ENCODE data around the gene SMARCE1.
A peak's percentile ranks its signal among the peaks of the same experiment; 100 is the strongest.

SMARCE1 gene

DNA sequence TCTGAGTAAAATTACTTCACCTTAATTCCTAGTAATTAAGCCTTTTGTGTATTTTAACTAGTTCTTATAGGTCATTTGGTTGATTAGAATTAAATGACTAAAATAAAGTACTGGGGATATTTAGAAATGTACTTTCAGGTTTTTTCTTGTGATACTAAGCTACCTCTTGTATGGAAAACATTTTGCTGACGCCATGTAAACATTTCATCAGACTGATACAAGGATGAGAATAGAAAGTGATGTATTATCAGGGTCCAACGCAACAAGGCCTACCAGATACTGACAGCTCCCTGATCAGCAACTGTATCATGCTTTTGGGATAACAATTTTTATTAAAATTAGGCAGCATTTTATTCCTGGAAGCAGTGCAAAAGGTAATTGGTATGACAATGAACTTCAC, 1.7 kb downstream of the SMARCE1 start:
- no peak for DNase-seq (ENCODE audit: low read depth)

DNA sequence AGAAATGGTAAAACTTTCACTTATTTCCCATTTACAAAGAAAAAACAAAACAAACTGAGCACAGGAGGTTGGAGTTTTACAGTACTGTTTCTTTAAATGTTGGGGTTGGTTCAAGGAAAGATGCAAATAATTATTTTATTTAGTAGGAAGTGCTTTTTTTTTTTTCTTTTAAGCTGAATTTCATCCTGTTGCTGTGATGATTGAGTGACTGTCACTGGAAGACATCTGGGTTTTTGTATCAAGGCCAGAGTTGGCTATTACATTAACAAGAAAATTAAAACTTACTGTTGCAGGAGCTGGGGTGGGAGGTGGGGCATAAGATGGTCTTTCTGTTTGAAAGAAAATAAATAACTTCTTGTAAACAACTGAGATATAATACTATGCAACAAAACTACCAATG, 2.3 kb downstream of the SMARCE1 start:
- no peak for DNase-seq (ENCODE audit: low read depth)

DNA sequence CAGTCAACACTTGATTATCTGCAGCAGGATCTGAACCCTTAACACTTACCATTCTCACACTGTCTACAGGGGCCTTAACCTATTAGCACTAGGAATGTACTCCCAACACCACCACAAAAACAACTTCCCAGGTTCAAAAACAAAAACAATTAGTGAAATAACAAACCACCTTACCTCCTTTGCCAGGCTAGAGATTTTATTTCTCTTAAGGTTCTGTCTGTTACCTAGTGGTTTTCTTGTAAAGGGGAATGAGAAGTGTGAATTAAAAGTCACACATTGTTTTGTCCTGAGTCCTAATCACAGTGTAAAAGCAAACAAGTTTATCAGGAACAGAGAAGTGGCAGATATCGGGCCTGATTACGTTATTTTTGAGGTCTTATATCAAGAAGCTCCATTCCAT, 9.7 kb downstream of the SMARCE1 start:
- DNase-seq (ENCODE audit: low read depth) = no peak

DNA sequence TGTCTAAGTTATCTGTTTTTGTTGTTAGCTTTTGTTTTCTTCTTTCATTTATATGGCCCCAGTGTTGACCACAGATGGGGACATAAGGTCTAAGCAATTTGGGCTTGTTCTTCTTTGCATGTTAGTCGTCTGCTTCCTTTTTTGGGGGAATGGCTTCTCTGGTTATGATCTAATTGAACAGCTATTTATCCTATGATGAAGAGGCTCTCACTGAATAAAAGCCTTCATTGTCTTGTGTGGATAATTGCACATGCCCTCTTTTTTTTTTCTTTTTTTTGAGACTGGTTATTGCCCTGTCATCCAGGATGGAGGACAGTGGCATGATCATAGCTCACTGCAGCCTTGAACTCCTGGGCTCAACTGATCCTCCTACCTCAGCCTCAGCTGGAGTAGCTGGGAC, 13.7 kb downstream of the SMARCE1 start:
- DNase-seq (ENCODE audit: low read depth) = no peak

DNA sequence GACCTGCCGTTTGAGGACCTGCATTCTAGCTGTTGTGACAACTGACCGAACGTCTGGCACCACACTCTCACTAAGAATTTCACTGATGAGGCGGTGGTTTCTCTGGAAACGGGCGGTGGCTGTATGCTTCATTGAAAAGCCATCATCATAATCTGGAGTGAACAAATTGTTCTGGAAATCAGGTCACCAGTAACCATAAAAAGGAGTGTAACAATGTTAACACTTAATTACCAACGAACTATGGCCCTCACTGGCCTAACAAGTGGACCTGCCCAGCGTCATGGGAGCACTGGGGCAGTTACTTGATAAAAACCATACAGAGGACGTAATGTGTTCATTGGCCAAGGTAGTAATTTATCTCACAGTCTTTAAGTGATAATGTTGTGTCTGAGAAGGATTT, 15.4 kb downstream of the SMARCE1 start:
- DNase-seq (ENCODE audit: low read depth) = no peak

DNA sequence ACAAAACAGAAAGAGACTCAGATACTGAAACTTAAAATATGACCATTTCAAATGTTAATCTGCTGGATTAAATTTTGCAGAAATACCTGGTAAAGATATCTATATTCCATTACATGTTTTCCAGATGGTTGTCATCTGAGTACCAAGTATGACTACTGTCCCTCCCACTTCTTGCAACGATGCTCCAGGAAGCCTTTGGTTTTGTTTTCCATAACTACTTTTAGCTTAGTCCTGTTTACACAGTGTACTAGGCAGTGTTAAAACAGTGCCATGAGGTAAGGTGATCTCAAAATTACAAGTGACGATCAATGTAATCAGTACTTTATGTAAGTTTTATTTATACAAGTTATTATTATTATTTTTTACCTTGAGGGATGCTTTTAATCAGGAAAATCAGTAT, 17.8 kb downstream of the SMARCE1 start:
- no peak for DNase-seq (ENCODE audit: low read depth)

DNA sequence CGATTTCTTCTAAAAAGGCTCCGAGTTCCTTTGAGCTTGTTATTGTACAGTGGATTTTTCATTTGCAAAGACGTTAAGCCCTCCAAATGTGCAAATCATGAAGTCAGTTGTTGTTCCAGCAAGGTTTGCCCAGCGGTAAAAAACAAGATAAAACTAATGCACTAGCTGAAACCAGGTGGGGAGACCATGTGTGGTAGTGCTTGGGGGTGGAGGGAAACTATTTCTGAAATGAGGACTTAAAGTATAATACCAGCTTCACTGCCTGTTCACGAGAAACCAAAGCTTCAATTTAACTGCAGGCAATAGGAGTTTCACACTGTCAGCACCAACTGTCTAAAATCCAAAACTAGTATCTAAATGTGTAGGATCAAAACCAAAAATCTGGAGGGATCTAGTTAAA, 22.3 kb downstream of the SMARCE1 start:
- no peak for DNase-seq (ENCODE audit: low read depth)

DNA sequence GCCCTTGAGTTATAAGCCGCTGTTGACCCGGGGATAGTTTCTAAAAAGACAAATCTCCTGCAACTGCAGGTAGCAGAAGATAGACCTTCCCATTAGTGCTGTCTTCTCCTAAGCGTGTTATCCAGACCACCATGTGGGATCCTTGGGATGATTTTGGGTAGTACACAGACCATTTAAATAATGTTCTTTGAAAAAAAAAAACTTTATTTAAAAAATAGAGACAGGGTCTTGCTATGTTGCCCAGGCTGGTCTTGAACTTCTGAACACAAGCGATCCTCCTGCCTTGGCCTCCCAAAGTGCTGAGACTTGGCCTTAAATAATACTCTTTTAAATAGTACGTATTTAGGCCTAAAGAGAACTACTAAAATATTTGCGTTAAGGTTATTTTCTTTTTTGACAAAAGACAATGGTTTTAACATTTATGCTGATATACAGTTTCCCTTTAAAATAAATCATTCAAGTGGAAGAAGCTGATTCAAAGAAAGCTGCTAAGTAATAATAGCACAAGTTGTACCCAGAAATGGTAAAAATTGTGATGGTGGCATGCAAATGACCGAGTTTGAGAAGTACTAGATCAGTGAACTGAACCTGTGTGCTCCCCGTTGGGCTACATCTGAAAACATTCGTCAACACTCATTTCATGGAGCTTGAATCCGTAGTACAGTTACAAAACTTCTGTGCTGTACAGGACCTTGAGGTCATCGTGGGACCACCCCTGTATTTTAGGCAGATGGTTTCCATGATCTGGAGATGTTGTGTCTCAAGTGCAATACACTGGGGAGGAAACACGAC, 24.0 kb downstream of the SMARCE1 start:
- no peak for DNase-seq (ENCODE audit: low read depth)

DNA sequence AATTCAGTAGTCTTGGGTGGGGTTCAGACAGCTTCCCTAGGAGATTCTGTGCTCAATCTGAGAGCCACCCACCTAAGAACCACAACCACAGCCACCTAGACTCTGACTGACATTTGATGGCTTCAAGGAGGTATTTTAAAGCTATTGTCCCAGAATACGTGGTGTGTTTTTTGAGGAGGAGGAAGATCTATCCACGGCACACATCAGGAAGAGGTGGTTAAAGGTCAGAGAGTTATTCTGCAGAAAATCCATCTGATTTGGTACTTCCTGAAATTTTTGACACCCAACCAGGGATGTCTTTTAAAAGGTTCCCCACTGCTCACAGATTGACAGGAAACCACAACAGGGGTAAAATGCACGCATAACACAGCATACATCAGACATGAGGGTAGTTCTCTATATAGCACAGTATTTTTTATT, 25.1 kb downstream of the SMARCE1 start:
- DNase-seq (ENCODE audit: low read depth) = no peak

DNA sequence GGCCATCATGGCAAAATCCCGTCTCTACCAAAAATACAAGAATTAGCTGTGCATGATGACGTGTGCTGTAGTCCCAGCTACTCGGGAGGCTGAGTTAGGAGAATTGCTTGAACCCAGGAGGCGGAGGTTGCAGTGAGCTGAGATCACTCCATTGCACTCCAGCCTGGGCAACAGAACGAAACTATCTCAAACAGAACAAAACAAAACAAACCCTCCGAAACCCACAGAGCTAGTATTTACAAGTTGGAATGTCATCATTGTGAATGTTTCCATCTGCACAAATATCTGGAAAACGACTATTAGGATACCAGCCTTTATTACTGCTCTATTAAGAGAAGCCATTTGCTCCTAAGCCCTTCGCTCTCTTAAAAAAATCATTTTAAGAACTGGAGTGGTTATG, 26.0 kb downstream of the SMARCE1 start:
- DNase-seq (ENCODE audit: low read depth) = no peak

DNA sequence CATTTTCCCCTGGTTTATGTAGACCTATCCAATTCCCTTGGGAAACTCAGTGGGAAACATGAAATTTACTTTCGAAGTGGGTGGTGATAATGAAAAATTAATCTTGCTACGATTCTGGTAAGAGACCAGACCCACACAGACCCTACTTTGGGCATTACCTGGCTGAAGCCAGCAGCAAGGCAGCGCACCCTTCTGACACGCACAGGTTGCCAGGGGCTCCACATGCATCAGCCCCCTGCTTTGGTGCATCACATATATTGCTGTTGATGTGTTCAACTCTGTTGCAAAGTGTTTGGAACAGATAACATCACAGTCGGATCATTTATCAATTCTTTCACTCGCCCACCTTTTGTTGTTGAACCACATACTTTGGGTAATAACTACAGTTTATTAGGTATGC, 26.6 kb downstream of the SMARCE1 start:
- no peak for DNase-seq (ENCODE audit: low read depth)

DNA sequence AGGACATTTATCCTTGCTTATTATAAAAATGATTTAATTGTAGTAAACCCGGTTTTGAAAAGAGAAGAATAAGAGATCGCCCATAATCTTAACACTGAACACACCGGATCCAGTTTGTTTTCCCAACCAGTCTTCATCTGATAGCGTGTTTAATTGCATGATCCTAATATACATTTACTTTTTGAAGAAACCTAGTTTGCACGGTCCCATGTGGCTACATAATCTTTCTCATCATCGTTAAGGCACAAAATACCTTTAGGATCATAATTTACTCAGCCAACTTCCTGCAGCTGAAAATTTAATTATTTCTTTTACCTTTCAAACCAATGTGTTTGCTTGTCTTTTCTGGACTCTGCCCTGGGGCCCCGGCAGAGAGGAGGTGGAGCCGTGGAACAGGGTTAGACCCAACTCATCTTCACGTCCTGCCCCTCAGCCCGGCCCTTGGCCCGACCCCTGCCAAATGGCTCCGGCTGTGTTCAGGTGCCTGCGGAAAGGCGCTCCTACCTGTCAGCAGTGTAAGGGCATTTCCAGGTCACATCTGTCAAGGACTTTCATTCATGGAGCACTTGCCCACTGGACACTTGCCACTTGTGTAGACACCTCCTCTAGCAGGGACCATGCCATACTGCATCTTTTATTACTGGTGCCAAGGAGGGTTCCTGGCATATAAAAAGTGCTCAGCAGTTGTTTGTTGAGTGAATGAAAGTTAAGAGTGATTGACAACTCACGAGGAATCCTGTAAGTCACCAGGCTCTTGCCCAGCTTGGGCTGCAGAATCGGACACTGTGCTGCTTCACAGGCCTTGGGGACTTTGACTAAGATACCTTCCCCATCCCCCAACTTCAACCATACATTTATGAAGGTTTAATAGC, 28.6 kb downstream of the SMARCE1 start:
- no peak for DNase-seq (ENCODE audit: low read depth)

DNA sequence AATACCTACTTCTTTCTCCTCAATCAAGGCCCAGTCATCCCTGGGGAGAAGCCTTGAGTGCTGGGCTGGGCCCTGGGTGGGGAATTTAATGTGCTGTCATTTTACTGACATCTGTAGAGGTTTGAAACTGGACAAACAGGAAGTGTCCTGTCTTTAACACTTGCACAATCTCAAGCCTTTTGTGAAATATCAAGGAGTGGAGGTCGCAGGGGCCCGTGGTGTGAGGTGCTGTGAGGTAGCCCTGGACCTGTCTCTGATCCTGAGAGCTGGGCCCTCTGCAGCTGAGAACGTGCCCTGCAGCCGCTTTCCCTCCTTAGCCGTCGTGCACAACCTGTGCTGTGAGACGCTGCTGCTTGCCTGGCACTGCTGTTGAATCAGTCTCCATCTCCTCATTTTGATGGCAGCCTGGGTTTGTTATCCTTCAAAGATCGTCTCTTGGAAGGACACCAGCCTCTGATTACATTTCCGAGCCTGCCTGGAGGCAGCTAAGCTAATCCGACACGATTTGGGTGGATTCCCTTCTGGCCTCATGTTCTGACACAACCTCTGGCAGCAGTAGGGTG, 29.9 kb downstream of the SMARCE1 start:
- no peak for DNase-seq (ENCODE audit: low read depth)

DNA sequence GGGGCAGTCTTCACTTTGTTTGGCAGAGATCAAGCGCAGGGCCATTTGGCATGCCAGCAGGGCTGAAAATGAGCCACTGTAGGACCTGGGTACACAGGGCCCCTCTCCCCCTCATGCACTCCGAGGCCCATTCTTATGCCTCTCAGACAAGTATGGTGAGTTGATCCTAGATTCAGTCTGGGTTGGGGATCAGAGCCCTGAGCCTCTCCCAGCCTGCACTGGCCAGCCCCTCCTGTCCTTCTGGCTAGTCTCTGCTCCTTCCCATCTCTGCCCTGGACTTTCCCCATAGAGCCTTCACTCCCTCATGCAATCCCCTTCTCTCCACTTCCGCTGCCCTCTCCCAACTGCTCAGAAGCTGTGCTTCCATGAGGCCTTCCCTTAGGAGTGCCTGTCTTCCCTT, 31.0 kb downstream of the SMARCE1 start:
- DNase-seq (ENCODE audit: low read depth) = no peak

DNA sequence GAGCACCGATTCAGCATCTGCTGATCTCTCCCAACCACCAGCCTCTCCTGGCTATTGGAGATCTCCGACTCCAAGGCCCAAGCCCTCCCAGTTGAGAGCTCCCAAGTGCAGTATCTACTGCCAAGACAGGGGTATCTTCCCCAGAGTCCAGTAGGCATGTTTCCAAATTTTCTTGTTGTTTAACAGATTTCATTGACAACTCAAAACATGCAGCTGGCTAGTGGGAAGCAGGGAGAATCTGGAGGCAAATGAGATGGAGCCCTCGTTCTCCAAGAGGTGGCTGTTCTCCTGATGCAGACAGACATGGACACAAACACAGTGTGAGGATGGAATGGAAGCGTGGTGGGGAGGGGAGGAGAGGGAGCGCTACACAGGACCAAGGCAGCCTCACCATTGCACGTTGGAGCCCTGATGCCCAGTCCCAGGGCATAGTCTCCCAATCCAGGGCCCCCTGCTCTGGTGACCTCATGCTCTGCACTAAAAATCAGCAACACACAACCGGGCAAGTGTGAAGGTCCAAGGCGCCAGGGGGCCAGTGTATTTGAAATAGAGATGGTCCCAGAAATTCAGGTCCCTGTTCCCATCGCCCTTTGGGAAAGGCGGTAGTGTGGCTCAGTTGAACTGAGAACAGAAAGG, 31.7 kb downstream of the SMARCE1 start:
- DNase-seq (ENCODE audit: low read depth) = no peak

DNA sequence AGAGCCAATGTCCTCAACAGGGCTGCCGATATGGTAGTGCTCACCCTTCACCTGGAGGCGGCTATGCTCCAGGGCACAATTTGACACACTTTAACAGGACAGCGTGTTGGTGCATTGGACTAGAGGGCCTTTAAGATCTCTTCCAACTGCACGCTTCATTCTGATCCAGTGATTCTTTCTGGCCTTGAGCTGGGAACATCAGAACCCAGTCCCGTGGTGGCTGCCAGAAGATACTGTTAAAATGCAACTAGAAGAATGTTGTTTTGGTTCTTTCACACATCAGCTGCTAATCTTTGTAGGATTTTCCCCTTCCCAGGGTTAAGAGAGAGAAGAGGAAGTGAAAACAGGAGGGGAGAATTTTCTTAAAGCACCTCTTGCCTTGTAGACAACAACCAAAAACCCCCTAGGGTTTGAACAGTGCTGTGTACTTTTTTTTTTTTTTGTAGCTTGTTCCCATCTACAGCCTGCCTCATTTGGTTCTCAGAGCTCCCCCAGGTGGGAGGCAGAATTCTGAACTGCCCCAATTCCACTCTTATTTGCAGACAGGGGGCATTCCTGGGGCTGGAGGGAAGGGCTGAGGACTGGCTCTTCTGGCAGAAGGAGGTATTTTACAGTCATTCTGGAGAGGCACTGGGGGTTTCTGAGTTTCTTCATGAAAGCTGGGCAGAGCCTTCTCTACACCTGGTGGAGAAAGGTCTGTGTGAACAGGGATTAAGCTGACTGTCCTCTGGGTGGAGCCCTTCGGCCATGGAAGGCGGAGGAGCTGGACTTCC, 32.4 kb downstream of the SMARCE1 start:
- DNase-seq (ENCODE audit: low read depth) = no peak

DNA sequence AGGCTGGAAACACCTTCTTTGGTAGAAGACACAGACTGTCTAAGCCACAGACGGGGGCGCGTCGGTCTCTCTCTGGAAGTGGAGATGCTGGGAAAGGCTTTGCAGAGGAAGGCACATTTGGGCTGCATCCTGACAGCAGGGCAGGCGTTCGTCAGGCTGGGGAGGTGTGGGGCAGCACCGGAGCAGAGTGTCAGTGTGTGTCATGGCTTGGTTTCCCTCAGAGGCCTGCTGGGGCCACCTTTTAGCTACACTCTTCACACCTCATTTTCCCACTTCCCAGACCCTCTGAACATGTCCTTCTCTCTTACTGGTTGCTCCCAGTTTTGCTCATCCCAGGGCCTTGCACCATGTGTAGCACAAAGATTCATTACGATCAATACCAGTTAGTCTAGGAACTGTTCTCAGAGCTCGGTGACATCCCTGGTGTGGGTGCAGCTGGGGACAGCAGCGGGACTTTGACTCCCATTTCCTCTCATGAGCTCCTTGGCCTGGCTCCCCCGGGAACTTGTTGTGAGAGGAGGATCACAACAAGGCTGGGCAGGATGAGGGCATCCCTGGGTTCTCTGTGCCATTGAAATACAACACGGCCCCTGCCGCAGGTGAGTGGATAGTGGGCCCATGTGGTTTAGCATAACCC, 33.1 kb downstream of the SMARCE1 start:
- DNase-seq (ENCODE audit: low read depth) = no peak

DNA sequence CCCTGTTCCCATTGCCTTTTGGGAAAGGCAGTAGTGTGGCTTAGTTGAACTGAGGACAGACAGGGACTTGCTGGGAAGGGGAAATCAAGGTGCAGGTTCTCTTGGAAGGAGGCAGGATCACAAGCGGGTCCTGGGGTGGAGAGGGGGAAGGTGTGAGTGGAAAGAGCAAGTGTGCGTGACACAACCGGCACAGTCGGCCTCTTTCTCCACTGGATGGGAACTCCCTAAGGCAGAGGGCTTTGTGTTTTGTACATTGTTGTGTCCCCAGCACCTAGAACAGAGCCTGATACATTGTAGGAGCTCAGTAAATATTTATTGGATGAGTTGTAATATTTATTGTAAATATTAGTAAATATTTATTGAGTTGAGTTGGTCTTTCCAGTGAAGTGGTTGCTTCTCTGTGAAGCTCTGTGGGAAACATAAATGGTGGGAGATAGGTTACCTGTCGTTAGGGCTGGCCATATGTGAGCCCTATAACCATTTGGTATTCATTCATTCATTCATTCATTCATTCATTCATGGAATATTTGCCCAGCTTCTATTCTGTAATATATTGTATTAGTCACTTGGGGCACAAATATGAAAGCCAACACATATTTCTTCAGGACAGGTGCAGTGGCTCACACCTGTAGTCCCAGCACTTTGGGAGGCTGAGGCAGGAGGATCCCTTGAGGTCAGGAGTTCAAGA, 34.0 kb downstream of the SMARCE1 start:
- DNase-seq (ENCODE audit: low read depth) = no peak

DNA sequence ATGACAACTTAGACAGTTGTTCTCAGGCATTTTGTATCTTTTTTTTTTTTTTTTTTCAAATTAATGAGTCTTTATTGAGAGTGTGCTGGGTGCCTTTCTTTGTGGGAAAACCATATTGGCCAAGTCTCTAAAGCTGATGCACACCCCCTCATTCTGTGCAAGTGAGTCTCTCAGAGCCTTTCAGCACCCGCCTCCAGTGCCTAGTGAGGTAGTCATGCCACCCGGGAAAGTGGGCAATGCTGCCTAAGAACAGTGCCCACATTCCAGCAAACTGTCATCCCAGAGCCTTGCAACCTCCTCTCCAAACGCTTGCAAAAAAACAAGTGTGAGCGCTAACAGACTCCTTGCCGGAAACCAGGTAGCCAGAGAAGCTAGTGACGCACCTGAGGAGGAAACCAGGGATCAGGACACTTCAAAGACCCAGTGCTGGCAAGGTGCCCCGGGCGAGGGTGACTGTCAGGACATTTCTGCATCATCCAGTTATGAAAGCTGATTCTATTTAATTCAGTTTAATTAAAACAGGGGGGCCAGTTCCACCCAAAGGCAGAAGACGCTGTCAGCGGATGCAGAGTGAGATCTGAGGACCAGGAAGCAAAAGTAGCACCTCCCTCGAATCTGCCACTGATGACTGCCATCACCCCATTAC, 34.9 kb downstream of the SMARCE1 start:
- DNase-seq (ENCODE audit: low read depth) = peak; percentile 38

DNA sequence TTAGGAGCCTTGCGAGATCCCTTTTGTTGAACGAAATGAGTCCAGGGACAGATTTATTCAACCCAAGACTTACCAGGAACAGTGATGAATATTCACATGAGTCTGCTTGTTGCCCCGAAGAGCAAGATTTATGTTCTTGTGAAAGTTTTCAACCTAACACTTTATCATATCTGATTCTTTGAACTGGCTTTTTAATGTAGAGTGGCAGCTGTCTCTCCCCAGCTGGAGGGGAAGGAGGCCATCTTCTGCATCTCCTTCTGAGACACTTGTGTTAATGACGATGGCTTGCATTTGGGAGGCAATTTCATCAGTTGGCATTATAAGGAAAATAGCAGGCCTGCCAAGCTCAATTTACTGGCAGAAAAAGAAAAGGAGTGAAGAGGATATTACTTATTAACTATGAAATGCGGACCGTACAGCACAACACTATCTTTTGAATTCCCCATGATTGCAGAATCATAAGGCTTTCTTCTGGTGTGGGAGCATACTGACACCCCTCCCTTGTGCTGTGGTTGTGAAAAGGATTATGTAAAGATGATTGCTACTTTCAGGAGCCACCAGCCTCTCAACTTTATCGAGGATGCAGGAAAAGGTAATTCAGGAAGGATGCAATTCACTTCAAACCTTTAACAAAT, 35.7 kb downstream of the SMARCE1 start:
- DNase-seq (ENCODE audit: low read depth) = no peak

All from stimulated activated CD8-positive, alpha-beta memory T cell treated with anti-CD3 and anti-CD28 coated beads, Interleukin-15, amount 100 ng/mL, for 1 hour (primary cell).